H1 (cell line): ENCODE results near the gene PSMC2. TPM values are rescaled to one million over a fixed set of nuclear protein-coding genes. Genes with fewer than 3 reads are reported as not detected.

ENCODE experiments used
- RXRA ChIP-seq: IDR thresholded peaks from 2 replicates; pipeline ENCODE4 v1.6.1; 2011; ENCODE audit warnings: low read depth, mild to moderate bottlenecking, low read length, moderate library complexity; ENCODE audit not compliant: insufficient read depth
- polyA plus RNA-seq, 7 experiments: library from polyadenylated mRNA; depleted of rRNA in 3 of 7; stranded (reverse) in 5 of 7; unstranded in 2 of 7; fragments of >200 nt in 5 of 7; fragments of 200-250 nt in 2 of 7; gene quantifications; 1 replicate in 5 of 7; 2 replicates in 1 of 7; 4 replicates in 1 of 7; pipeline versions ENCODE4 v1.2.1 to v1.2.3, GENCODE V29; 2011 to 2013; ENCODE audit warnings: missing spikeins in 2 of 7, mixed read lengths in 2 of 7
- total RNA-seq: library from RNA; stranded (reverse); fragmentation: NEBNext Ultra II Directional; extraction: Animal tissue kit (Norgen Biotek cat#: 25700); gene quantifications from 2 replicates; pipeline ENCODE4 v1.2.1, GENCODE V29; 2021

PSMC2 gene
- total and polyA plus RNA-seq, 2 of the 8 experiments (the other 6 are each of a cell fraction or from before 2014, with no cell fraction given), result 80.9 to 141 TPM

DNA sequence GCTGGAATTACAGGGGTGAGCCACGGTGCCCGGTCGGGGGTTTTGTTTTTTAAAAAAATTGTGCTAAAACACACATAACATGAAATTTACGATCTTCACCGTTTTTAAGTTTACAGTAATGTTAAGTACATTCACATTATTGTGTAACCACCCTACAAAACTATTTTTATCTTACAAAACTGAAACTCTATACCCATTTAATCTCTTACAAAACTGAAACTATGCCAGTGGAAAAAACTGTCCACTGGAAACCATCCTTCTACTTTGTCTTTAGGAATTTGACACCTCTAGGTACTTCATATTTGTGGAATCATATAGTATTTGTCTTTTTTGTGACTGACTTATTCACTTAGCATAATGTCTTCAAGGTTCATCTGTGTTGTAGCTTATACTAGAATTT lies 1.0 kb upstream of the PSMC2 start (continued):
- TF ChIP-seq RXRA, result no peak
- TF ChIP-seq, all 59 proteins: peak for 0
